Kidney (tissue), 14 donors: Measurements from ENCODE around the gene RER1. TPM values are rescaled to one million over a fixed set of nuclear protein-coding genes. Genes with fewer than 3 reads are reported as not detected.

Experiments
- DNase-seq, 5 donors: peaks; one replicate each; pipeline ENCODE4 v3.0.0-alpha.2; 2013 to 2020
- FAIRE-seq: peaks from 2 replicates; lab custom pipeline; 2012; peaks lifted over from hg19 to GRCh38; lab: Jason Lieb, UNC
- H3K27ac ChIP-seq, 2 donors: one replicate each; pipeline ENCODE4 v1.7.0; 2013; ENCODE audit warnings: low read depth in 2 of 2, low read length in 2 of 2, inconsistent platforms in 1 of 2
- H3K27me3 ChIP-seq: one replicate; pipeline ENCODE4 v1.7.1; 2013; ENCODE audit warnings: low read length, inconsistent platforms; ENCODE audit not compliant: control insufficient read depth, insufficient read depth
- H3K36me3 ChIP-seq, 3 donors: one replicate each; pipeline versions ENCODE4 v1.7.0 to v1.7.1; 2013; ENCODE audit warnings: low read length in 3 of 3, control low read depth in 1 of 3, inconsistent platforms in 1 of 3; ENCODE audit not compliant: insufficient read depth in 3 of 3, control insufficient read depth in 2 of 3
- H3K4me1 ChIP-seq, 3 donors: one replicate each; pipeline versions ENCODE4 v1.7.0 to v1.7.1; 2013; ENCODE audit warnings: low read length in 3 of 3, inconsistent platforms in 1 of 3, low read depth in 1 of 3; ENCODE audit not compliant: control insufficient read depth in 2 of 3, insufficient read depth in 2 of 3
- H3K4me3 ChIP-seq, 3 donors: one replicate each; pipeline versions ENCODE4 v1.7.0 to v1.8.1; 2013; ENCODE audit warnings: low read length in 3 of 3, control low read depth in 1 of 3, inconsistent platforms in 1 of 3
- H3K9ac ChIP-seq, 3 donors: one replicate each; pipeline versions ENCODE4 v1.7.0 to v1.7.1; 2013; ENCODE audit warnings: low read length in 3 of 3, control low read depth in 1 of 3, inconsistent platforms in 1 of 3
- H3K9me3 ChIP-seq, 3 donors: one replicate each; pipeline versions ENCODE4 v1.7.0 to v1.7.1; 2013; ENCODE audit warnings: low read length in 3 of 3, control low read depth in 1 of 3, inconsistent platforms in 1 of 3; ENCODE audit not compliant: control insufficient read depth in 2 of 3, insufficient read depth in 1 of 3
- CTCF ChIP-seq: IDR thresholded peaks from 3 replicates; pipeline ENCODE4 v1.5.1; 2012; ENCODE audit warnings: mild to moderate bottlenecking, moderate library complexity, borderline replicate concordance; ENCODE audit not compliant: insufficient read depth; ENCODE audit errors: extremely low read depth
- intact Hi-C: fragments of 100-400 bp; cut with DNase I; formaldehyde crosslinking; loops from one replicate; pipeline ENCODE4 v1.11.1; 2022
- polyA plus RNA-seq: library from polyadenylated mRNA; stranded (reverse); fragments of 350-450 nt; fragmentation: Illumina TruSeq; extraction: RNeasy Lipid Tissue Mini Kit (QIAGEN cat#74804); gene quantifications from one replicate; pipeline ENCODE4 v1.2.3, GENCODE V29; 2014; ENCODE audit warnings: low read depth, low replicate concordance; ENCODE audit not compliant: insufficient read depth
- total RNA-seq: library from RNA; stranded (reverse); fragmentation: NEBNext Ultra II Directional; extraction: Animal tissue kit (Norgen Biotek cat#: 25700); gene quantifications from one replicate; pipeline ENCODE4 v1.2.1, GENCODE V29; 2021
- donor health status: control.
- donor health status: control.
- donor health status: control.
- donor health status: control.
- donor health status: control.
- donor health status: DM: yes; HTN: yes; CAD: no.
- donor health status: Normal renal cell carcinoma (clear cell type).

RER1 gene
- total and polyA plus RNA-seq, 2 donors from 2014 or later, result 158 to 162 TPM

GRCh38 chr1:2396476-2396875 lies 4.8 kb downstream of the RER1 start:
- intact Hi-C loops, result no loop called here
- Histone ChIP-seq H3K36me3 (peaks cover 8 to 49% (median 26%) of the 10 kb centered on the region in 3 donors), H3K27ac (no peak overlapping the region), H3K27me3 (no peaks in the 10 kb centered on the region), H3K9me3 (no peaks in the 10 kb centered on the region), H3K4me1 (peaks cover 0 to 32% (median 17%) of the 10 kb centered on the region in 3 donors), H3K9ac (no peak overlapping the region), H3K4me3 (no peak overlapping the region)
- no peak for TF ChIP-seq CTCF
- FAIRE-seq (no peak), DNase-seq (no peak)

GRCh38 chr1:2397007-2397679 lies 5.5 kb downstream of the RER1 start:
- Histone ChIP-seq H3K27me3 (no peaks in the 10 kb centered on the region), H3K36me3 (peaks cover 8 to 55% (median 29%) of the 10 kb centered on the region in 3 donors), H3K9ac (no peak overlapping the region), H3K4me1 (peaks cover 0 to 32% (median 17%) of the 10 kb centered on the region in 3 donors), H3K9me3 (no peaks in the 10 kb centered on the region), H3K4me3 (no peak overlapping the region), H3K27ac (no peak overlapping the region)
- FAIRE-seq, result no peak
- no peak for DNase-seq
- intact Hi-C loops, result no loop called here
- no peak for TF ChIP-seq CTCF

- no peak for TF ChIP-seq CTCF
- no peak for FAIRE-seq
These were observed 7.2 kb downstream of the RER1 start for GRCh38 chr1:2398871-2399270.

More at GRCh38 chr1:2398871-2399270, 7.2 kb downstream of the RER1 start:
- Histone ChIP-seq H3K4me3 (no peak overlapping the region), H3K27ac (no peak overlapping the region), H3K4me1 (peaks cover 0 to 17% (median 4%) of the 10 kb centered on the region in 3 donors), H3K36me3 (peaks cover 10 to 59% (median 31%) of the 10 kb centered on the region in 3 donors), H3K9ac (no peak overlapping the region), H3K9me3 (no peaks in the 10 kb centered on the region), H3K27me3 (no peaks in the 10 kb centered on the region)
- intact Hi-C loops, result no loop called here
- DNase-seq, result peak in 1 of 5 donors; percentile 57
